ENCODE measurements around the gene CCDC33.

GRCh38 chr15:74319596-74320351, 83.6 kb downstream of the CCDC33 start:
- TF ChIP-seq CTCF (IDR thresholded peaks at IDR 0.05; ENCODE audit: insufficient read depth, low read length, poor library complexity, severe bottlenecking) (no peak), EZH2phosphoT487 (conservative IDR thresholded peaks at IDR 0.05; ENCODE audit: low read length) (no peak)

Data from SU-DHL-6 (cell line).